Testis (tissue), 2 donors: ENCODE measurements around the gene TTLL3.

Source experiments
- CTCF ChIP-seq, 3 experiments: fragments of 450-650 bp in 2 of 3; fragments of 200-600 bp in 1 of 3; sonication (generic) in 1 of 3; IDR thresholded peaks; one replicate each; pipeline ENCODE4 v1.5.1; 2016 to 2019; ENCODE audit warnings: antibody characterized with exemption in 3 of 3, mild to moderate bottlenecking in 2 of 3, moderate library complexity in 1 of 3
- POLR2A ChIP-seq: fragments of 450-650 bp; IDR thresholded peaks from one replicate; pipeline ENCODE4 v1.6.1; 2017; ENCODE audit warnings: antibody characterized with exemption, mild to moderate bottlenecking, moderate library complexity

GRCh38 chr3:9852528-9852927 lies 42.5 kb downstream of the TTLL3 start:
- TF ChIP-seq CTCF (IDR thresholded peaks at IDR 0.05) (no peak), POLR2A (no peak)
